Measurements from ENCODE around the gene SPATA32. TPM values are rescaled to one million over a fixed set of nuclear protein-coding genes. Genes with fewer than 3 reads are reported as not detected.

Gene SPATA32
- total and polyA plus RNA-seq, 11 donors = not detected

DNA sequence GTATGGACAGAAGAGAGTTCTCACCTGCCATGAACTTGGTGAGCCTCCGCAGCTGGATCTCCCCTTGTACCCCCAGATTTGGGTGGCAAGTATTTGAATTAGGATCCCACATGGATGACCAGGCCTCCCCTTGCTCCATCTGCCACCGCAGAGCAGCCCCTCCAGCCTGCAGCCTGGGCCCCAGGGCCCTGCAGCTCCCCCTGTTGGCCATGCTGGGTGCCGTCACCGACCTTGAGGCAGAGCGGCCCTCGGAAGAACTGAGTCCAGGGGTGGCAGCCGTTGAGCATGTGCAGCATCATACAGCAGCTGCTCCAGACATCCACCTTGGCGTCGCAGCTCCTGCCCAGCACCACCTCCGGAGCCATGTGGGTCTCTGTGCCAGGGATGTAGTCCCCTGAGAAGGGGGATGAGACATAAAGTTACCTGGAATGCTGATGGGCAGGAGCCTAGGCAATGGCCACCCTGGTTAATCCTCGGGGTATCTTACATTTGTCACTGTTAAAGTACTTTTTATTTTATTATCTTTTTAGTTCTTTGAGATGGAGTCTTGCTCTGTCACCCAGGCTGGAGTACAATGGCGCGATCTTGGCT, 9.0 kb upstream of the SPATA32 start:
- H3K9me3 ChIP-seq = no peaks in the 10 kb centered on the region
- H3K27ac ChIP-seq = no peak overlapping the region
- WGBS, 4 donors = 76 to 79% (median 77%) methylated on average over 12 to 13 of the region's 13 CpGs
- no peaks in the 10 kb centered on the region for H3K27me3 ChIP-seq
- H3K4me3 ChIP-seq = no peak overlapping the region
- DNase-seq (no peak), ATAC-seq (peak in 3 of 4 donors; percentile 21 to 54 (median 29))
- peaks cover 0 to 88% (median 86%) of the 10 kb centered on the region in 9 donors for H3K36me3 ChIP-seq
- intact Hi-C loops (cut with DNase I) = loop anchor here in 2 of 10 donors (2.0 to 5.0 kb wide), 2 partner anchors 49 to 52 kb away; partner anchors contain the start of gene FMNL1 (in 1 of the 2)
- TF ChIP-seq, protein P1, sequence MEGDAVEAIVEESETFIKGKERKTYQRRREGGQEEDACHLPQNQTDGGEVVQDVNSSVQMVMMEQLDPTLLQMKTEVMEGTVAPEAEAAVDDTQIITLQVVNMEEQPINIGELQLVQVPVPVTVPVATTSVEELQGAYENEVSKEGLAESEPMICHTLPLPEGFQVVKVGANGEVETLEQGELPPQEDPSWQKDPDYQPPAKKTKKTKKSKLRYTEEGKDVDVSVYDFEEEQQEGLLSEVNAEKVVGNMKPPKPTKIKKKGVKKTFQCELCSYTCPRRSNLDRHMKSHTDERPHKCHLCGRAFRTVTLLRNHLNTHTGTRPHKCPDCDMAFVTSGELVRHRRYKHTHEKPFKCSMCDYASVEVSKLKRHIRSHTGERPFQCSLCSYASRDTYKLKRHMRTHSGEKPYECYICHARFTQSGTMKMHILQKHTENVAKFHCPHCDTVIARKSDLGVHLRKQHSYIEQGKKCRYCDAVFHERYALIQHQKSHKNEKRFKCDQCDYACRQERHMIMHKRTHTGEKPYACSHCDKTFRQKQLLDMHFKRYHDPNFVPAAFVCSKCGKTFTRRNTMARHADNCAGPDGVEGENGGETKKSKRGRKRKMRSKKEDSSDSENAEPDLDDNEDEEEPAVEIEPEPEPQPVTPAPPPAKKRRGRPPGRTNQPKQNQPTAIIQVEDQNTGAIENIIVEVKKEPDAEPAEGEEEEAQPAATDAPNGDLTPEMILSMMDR (IDR thresholded peaks at IDR 0.05) = peak; percentile 18 to 60 (median 46)
- no peak for TF ChIP-seq POLR2A (IDR thresholded peaks at IDR 0.05)
- H3K4me1 ChIP-seq = peaks cover 0 to 6% (median 0%) of the 10 kb centered on the region in 12 donors

DNA sequence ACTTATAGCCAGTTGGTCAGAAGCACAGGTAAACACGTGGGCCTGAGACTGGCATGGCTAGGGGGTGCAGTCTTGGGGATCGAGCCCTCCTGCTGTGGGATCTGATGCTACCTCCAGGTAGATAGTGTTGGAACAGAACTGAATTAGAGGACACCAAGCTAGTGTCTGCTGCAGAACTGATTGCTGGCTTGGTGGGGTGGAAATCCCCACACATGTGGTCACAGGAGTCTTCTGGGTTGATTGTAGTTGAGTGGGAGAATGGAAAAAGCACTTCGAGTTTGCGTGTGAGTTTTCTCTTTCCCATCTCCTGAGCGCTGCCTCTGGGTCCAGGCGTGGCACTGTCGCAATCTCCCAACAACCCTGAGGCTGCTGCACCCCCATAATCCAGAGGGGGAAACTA, 8.0 kb upstream of the SPATA32 start:
- ATAC-seq (no peak), DNase-seq (no peak)
- TF ChIP-seq, protein P1 (IDR thresholded peaks at IDR 0.05) = no peak
- TF ChIP-seq POLR2A (IDR thresholded peaks at IDR 0.05) = no peak
- Histone ChIP-seq H3K9me3 (no peaks in the 10 kb centered on the region), H3K4me3 (no peak overlapping the region), H3K27ac (no peak overlapping the region), H3K4me1 (peaks cover 0 to 10% (median 0%) of the 10 kb centered on the region in 12 donors), H3K36me3 (peaks cover 0 to 98% (median 96%) of the 10 kb centered on the region in 9 donors), H3K27me3 (no peaks in the 10 kb centered on the region)
- intact Hi-C loops (cut with DNase I) = loop anchor here in 2 of 10 donors (2.0 to 5.0 kb wide), 2 partner anchors 48 to 51 kb away; partner anchors contain the start of gene FMNL1 (in 1 of the 2)
- WGBS, 4 donors = 90 to 96% (median 94%) methylated on average over 7 of the region's 7 CpGs

DNA sequence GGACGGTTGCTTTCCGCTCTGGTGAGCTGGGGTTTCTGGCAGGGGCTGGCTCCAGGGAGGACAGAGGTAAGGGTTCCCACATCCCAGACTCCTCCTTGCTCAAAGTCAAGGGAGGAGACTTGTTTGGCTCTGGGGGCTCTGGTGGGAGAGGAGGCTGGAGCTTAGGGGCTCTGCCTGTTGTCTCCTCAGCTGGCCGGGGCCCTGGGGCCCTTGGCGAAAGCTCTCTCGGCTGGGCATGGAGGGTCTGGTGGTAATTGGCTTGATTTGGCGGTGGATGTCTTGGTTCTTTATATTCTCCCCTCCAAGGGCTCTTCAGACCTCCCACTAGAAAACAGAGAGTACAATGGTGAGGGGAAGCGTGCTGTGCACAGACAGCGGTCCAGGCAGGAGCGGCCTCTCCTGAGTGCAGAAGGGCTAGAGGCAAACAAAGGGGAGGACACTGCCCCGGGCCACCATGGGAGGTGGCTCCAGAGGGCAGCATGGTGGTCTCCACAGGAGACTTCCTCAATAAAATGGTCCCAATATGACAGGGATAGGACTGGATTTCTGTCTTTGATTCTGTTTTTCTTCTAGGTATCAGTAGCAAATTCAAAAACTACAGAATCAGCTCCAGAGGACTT, 5.7 kb upstream of the SPATA32 start:
- peaks cover 0 to 96% (median 91%) of the 10 kb centered on the region in 9 donors for H3K36me3 ChIP-seq
- ATAC-seq (no peak), DNase-seq (no peak)
- H3K27ac ChIP-seq = no peak overlapping the region
- H3K4me3 ChIP-seq = no peak overlapping the region
- intact Hi-C loops (cut with DNase I) = no loop called here
- TF ChIP-seq POLR2A (IDR thresholded peaks at IDR 0.05) = no peak
- TF ChIP-seq, protein P1 (IDR thresholded peaks at IDR 0.05) = no peak
- no peaks in the 10 kb centered on the region for H3K9me3 ChIP-seq
- H3K27me3 ChIP-seq = no peaks in the 10 kb centered on the region
- 92 to 97% (median 95%) methylated on average over 8 to 10 of the region's 10 CpGs for WGBS, 4 donors
- peaks cover 0 to 22% (median 13%) of the 10 kb centered on the region in 12 donors for H3K4me1 ChIP-seq

GRCh38 chr17:45266372-45266926, 4.6 kb upstream of the SPATA32 start:
- Histone ChIP-seq H3K36me3 (peaks cover 0 to 85% (median 80%) of the 10 kb centered on the region in 9 donors), H3K9me3 (no peaks in the 10 kb centered on the region), H3K4me1 (peaks cover 0 to 33% (median 21%) of the 10 kb centered on the region in 12 donors), H3K4me3 (no peak overlapping the region), H3K27me3 (no peaks in the 10 kb centered on the region), H3K27ac (no peak overlapping the region)
- TF ChIP-seq POLR2A (IDR thresholded peaks at IDR 0.05) = no peak
- TF ChIP-seq, protein P1 (IDR thresholded peaks at IDR 0.05) = no peak
- ATAC-seq (no peak), DNase-seq (no peak)
- intact Hi-C loops (cut with DNase I) = no loop called here
- WGBS, 4 donors = 81 to 95% (median 93%) methylated on average over 5 to 13 of the region's 13 CpGs
